Nucleus accumbens (tissue), 56 donors: ENCODE data around the gene RTN4R.

Experiments
- DNase-seq, 56 donors: peaks; one replicate each; lab custom pipeline; 2025; lab: John Stamatoyannopoulos, UW

Gene RTN4R

GRCh38 chr22:20260071-20260765 is 7.9 kb downstream of the RTN4R start:
- no peak for DNase-seq

GRCh38 chr22:20259327-20259688 is 8.8 kb downstream of the RTN4R start:
- no peak for DNase-seq

- no peak for DNase-seq
Observed at GRCh38 chr22:20258584-20259326, 9.4 kb downstream of the RTN4R start.

- DNase-seq = no peak
Observed at GRCh38 chr22:20258021-20258299, 10.2 kb downstream of the RTN4R start.

- no peak for DNase-seq
Observed at GRCh38 chr22:20257212-20258020, 10.7 kb downstream of the RTN4R start.

GRCh38 chr22:20256551-20257211 is 11.4 kb downstream of the RTN4R start:
- no peak for DNase-seq

GRCh38 chr22:20256027-20256426 is 12.1 kb downstream of the RTN4R start:
- DNase-seq = no peak

GRCh38 chr22:20254975-20255946 is 12.9 kb downstream of the RTN4R start:
- no peak for DNase-seq

GRCh38 chr22:20253161-20253560 is 15.0 kb downstream of the RTN4R start:
- DNase-seq = no peak

- DNase-seq = no peak
Observed at GRCh38 chr22:20251981-20252380, 16.1 kb downstream of the RTN4R start.

GRCh38 chr22:20251491-20251890 is 16.6 kb downstream of the RTN4R start:
- no peak for DNase-seq

GRCh38 chr22:20249797-20250354 is 18.2 kb downstream of the RTN4R start:
- DNase-seq = peak in 37 of 56 donors; percentile 12 to 67 (median 37)

- peak in 2 of 56 donors; percentile 33 to 35 for DNase-seq
Observed at GRCh38 chr22:20248461-20248978, 19.6 kb downstream of the RTN4R start.

GRCh38 chr22:20247608-20248171 is 20.4 kb downstream of the RTN4R start:
- DNase-seq = no peak

GRCh38 chr22:20247010-20247505 is 21.1 kb downstream of the RTN4R start:
- no peak for DNase-seq

GRCh38 chr22:20246368-20247009 is 21.6 kb downstream of the RTN4R start:
- DNase-seq = peak in 3 of 56 donors; percentile 24 to 62 (median 36)

- DNase-seq = no peak
Observed at GRCh38 chr22:20245577-20246367, 22.3 kb downstream of the RTN4R start.
